Esophagus mucosa (tissue), 1 donor: Measurements from ENCODE around the gene ZFP1. TPM values are rescaled to one million over a fixed set of nuclear protein-coding genes. Genes with fewer than 3 reads are reported as not detected.
"Not testable (repeated sequence)": the region's sequence is repeated elsewhere in the genome, so short reads cannot be mapped to it uniquely, and the experiment has no call there.

Experiments
- ATAC-seq: fragments of 200-7000 bp; cut with Tn5 transposase; one replicate; pipeline ENCODE4 v1.9.1; 2020
- total RNA-seq: library from RNA; stranded (reverse); gene quantifications from one replicate; pipeline ENCODE4 v1.2.4, GENCODE V29; 2023
- donor health status: DM: yes; HTN: yes; CAD: no.

ZFP1 gene
- total RNA-seq, 1 donor from 2014 or later = 4.3 TPM

DNA sequence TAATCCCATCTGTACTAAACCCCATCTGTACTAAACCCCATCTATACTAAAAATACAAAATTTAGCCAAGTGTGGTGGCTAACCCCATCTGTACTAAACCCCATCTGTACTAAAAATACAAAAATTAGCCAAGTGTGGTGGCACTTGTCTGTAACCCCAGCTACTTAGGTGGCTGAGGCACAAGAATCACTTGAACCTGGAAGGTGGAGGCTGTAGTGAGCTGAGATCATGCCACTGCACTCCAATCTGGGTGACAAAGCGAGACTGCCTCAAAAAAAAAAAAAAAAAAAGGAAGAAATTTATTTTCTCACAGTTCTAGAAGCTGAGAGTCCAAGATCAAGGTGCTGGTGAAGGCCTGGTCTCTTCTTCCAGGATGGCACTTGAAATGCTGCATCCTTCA is 12.1 kb downstream of the ZFP1 start:
- ATAC-seq = no peak

DNA sequence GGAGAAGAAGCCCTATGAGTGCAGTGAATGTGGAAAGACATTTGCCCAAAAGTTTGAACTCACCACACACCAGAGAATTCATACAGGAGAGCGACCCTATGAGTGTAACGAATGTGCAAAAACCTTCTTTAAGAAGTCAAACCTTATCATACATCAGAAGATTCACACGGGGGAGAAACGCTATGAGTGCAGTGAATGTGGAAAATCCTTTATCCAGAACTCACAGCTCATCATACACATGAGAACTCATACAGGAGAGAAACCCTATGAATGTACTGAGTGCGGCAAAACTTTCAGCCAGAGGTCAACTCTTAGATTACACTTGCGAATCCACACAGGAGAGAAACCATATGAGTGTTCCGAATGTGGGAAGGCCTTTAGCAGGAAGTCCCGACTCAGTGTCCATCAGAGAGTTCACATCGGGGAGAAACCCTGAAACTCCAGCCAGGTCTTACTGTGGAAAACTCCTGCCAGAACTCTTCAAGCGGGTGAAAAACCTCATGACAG is 21.6 kb downstream of the ZFP1 start:
- no peak for ATAC-seq

DNA sequence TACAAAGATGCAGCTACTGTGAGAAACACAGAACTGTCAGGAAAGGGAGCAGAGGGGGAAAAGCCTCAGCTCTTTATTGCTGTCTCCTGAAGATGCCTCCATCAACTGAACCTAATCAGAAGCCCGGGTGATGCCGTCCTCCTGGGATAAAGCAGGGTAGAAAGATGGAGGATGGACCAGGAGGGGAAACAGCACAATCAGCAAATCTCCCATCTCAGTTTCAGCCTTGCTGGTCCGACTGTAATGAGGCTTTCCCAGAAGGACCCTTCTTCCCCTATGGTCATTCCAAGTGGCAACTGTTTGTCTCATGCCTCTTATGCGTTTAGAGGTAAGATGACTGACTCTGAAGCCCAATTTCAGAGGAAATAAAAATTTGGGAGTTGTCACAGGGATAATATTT is 24.3 kb downstream of the ZFP1 start:
- no peak for ATAC-seq

DNA sequence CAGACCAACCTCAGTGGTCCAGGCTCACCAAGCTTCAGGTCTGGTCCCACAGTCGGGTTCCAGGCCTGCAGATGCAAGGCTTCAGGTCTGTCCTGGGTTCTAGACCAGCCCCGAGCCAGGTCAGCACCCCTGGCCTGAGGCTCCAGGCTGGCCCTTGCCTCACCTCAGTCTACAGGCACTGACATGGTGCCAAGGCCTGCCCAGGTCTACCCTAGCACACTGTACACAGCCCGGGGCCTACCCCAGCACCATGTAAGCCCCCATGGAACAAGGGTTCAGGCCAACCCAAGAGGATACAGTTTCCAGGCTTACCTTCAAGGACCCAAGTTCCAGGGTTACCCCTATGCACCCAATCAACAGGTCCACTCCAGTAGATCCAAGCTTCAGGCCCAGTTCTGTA is 26.8 kb downstream of the ZFP1 start:
- ATAC-seq = peak; percentile 15

DNA sequence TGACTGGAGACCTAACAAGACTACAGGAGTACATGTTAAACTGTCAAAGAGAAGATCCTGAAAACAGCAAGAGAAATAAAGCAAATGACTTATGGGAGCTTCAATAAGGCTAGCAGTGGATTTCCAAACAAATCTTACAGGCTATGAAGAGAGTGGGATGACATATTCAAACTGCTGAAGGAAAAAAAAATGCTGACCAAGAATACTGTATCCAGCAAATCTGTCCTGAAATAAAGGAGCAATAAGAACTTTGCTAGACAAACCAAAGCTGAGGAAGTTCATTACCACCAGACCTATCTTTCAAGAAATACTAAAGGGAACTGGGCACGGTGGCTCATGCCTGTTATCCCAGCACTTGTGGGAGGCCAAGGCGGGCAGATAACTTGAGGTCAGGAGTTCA is 28.6 kb downstream of the ZFP1 start:
- ATAC-seq = no peak

DNA sequence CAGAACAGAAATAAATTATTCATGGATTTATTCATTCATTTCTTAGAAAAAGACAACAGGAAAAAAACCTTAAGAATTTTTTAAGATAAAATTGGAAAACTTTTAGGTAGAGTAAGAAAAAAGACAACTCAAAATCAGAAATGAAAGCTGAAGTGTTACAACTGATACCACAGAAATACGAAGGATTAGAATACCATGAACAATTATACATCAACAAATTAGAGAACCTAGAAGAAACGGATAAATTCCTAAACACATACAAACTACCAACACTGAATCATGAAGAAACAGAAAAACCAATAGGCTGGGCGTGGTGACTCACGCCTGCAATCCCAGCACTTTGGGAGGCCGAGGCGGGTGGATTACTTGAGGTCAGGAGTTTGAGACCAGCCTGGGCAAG is 30.9 kb downstream of the ZFP1 start:
- ATAC-seq = no peak

DNA sequence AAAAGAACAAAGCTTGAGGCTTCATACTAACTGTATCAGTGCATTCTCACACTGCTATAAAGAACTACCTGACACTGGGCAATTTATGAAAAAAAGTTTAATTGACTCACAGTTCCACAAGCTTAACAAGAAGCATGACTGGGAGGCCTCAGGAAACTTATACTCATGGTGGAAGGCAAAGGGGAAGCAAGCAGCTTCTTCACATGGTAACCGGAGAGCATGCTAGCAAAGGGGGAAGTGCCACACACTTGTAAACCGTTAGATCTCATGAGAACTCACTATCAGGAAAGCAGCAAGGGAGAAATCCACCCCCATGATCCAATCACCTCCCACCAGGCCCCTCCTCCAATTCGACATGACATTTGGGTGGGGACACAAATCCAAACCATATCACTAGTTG is 33.3 kb downstream of the ZFP1 start:
- no peak for ATAC-seq

DNA sequence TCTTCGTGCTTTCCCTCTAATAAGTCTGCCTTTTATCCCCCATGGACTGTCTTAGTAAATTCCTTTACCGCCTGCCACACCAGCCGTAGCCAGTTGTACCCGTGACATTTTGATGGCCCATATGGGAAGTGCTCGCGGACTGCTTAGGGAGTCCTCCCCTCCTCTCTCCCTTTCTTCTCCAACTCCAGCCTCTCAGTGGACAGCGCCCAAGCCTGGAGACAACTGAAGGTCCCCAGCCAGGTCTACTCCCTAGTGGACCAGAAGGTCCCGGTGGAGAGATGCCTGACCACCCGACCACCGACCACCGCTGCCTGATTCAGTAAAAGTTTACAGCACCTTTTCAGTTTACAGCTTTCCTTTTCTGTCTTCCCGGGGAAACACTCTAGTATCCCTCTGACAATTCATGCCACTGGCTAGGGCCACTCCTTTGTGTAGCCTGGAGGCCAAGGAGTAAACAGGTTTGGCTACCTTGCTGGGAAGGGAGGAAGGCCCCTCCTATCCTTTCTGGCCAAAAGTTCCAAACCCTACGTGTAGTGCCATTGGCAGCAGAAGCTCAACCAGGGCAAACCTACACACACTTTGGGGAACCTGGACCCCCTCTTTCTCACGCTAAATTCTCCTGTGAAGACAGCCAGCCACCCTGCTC is 40.6 kb downstream of the ZFP1 start:
- peak; percentile 61 for ATAC-seq

DNA sequence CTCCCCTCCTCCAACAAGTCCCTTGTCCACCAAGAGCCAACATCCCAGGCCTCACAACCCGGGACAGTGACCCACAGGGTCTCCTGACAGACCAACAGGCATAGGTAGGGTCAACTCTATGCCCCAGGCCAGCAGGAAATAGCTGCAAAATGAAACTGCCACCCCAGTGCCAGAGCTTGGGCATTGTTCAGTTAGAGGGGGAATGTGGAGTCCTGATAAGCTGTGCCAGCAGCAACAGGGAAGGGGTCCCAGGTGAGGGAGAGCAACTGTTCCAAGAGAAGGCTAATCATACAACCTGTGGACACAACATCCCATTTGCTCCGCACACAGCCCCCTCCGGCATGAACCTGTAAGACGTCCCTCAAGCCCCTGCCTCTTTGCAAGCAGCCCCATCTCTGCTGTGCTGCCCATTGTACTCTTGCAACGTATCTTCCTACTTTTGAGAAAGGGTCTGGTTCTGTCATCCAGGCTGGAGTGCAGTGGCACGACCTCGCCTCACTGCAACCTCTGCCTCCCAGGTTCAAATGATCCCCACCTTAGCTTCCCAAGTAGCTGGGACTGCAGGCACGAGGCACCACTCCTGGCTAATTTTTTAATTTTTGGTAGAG is 41.4 kb downstream of the ZFP1 start:
- ATAC-seq = no peak

DNA sequence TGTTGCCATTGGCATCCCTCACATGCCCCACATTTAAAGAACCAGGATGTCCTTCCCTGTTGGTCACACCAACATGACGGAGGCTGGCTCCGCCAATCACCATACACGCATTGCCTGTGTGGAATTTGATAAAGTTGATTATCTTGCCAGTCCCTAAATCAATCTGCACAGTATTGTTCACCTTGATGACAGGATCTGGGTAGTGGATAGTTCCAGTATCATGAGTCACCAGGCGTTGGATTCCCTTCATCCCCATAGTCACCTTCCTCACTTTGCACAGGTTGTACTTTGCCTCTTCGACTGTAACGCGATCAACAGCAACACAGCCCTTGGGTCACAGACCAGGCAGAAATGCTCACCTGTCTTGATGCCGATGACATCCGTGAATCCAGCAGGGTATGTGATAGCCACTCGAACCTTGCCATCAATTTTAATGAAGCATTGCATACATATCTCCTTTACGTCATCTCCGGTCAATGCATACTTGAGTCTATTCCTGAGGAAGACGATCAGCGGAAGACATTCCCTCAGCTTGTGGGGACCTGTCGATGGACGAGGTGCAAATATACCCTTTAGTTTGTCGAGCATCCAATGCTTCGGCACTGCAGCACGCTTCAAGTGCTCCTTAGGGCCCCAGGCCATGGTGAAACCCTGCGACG is 44.4 kb downstream of the ZFP1 start:
- peak; percentile 53 for ATAC-seq

DNA sequence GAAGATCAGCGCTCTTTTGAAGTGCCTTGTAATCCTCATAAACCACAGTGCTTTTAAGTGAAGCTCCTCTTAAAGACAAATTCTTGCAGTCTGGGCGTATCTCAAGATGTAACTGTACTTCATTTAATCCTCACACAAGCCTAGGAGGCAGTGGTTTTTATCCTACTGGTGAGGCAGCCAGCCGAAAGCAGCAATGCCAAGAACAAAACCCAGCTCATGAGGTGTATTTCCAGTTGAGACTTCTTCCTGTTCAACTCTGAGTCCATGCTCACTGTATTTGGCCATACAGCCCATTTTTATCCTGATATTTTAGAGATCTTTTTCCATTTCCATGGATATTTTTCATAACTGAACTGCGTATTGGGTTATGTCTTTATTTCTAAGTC is 44.9 kb downstream of the ZFP1 start:
- ATAC-seq = peak; percentile 41

DNA sequence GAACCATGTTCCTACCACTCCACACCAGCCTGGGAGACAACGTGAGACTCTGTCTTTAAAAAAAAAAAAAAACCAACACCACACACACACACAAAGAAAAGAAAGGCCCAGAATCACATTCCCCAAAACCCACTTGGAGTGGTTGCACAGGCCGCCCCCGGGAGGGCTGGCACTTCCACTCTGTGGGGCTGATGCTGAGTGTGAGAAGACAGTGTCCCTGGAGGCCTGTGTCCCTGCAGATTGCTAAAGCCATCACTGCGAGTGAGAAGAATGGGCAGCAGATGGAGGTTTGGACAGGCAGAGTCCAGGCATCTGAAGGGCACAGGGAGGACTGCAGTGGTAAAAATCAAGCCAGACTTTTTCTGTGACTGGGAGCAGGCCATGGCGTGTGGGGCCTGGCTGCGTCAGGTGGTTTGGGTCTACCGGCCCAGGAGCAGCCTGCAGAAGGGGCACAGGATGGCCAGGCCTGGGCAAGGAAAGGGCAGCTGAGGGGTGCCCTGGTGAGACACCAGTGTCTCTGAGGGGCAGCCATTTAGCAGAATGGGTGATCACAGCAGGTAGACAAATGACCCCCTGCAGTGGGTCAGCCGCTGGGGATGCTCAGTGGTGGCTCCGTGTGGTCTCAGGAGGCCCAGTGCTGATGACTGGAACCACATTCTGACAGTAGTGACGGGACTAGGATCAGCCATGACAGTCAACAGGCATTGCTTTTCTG is 45.6 kb downstream of the ZFP1 start:
- no peak for ATAC-seq

DNA sequence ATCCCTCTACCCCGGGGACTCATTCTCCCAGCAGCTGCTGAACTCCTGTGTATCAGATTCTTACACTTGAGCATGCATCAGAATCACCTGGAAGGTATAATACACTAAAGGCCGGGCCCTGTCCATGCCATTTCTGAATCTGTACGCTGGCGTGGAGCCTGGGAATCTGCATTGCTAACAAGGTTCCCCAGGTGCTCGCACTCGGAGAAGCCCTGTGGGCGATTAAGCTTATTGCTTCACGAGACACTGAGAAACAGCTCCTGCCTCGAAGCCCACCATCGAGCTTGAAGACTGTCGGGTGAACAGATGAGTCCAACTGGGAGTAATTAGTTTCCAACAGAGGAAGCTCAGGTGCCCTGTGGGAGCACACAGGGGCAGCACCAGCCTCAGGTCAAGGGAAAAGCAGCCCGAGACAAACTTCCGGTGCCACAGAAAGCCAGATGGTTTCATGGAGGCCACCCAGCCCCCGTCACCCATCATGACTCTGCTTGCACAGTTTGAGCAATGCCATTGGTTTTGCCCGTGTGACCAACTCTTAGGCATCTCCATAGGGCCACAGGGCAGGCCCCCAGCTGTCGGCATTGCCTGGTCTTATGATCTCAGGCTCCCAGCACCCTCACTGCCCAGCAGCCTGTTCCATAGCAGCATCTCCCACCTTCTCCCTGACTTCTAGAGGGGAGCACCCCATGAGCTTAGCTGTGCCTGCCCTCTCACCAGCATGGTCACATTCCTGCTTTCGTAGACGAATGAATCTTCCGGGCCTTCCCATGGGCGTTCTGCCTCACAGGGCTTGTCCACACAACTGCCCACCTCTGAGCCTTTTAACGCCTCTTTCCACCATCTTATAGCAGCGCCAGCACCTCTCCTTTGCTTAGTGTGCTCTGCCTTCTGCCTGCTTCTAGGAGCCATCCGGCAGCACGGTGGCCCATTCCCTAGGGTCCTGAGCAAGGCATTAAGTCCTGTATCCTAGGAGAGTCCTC is 47.8 kb downstream of the ZFP1 start:
- ATAC-seq = no peak

DNA sequence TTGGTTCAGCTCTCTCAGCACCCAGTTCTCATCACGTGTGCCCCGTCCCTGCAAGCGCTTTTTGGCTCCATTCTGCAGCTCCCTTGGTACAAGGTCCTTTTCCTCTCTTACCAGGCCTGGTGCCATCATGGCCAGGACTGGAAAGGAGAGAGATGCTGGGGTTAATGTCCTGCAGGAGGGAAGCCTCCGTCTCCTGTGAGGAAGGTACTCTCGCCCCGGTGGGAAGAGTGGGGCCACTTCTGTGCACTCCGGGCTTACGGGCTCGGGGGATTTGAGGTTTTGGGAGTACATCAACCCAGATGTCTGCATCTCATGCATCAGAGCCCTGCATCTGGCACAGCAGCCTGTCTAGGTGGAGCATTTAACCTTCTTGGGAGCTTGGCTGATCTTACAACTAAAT is 48.5 kb downstream of the ZFP1 start:
- no peak for ATAC-seq

DNA sequence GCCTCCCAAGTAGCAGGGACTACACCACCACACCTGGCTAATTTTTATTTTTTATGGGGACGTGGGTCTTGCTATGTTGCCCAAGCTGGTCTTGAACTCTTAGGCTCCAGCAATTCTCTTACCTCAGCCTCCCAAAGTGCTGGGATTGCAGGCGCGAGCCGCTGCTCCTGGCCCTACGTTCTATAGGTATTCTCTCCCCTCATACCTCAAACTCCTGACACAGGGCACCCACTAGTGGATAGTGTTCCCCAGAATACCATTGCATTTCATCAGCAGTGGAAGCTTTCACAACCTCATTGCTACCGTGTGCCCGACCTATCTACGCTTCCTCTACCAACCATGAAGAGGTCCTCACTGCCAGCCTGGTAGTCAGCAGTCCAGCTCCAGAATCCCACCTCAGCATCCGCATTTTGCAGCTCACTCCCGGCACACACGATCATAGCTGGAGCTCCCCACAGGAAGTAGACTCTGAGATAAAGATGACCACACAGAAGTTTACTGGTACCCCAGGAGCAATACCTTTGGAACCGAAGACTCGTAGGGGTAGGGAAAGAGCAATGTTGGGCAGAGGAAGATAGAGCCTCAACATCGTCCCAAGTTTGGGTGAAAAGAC is 49.3 kb downstream of the ZFP1 start:
- no peak for ATAC-seq

DNA sequence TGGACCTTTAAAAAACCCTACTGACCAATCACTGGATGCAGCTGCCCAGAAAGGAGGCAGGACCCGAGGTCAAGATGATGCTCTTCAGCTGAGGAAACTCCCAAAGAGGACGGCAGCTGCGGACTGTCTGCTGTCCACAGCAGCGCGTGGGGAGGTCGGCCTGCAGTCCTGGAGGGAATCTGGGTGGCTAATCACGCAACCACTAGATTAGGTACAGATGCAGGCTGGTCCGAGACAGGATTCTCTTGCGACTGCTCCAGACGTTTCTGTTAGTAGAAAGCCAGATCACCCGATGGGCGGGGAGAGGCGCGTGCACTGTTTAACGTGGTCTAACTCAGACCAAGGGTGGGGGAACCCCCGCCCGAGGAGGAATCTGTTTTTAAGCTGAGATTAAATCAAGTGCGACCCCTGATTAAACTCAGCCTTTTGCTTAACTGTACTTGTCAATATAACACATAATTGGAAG is 49.8 kb downstream of the ZFP1 start:
- no peak for ATAC-seq

DNA sequence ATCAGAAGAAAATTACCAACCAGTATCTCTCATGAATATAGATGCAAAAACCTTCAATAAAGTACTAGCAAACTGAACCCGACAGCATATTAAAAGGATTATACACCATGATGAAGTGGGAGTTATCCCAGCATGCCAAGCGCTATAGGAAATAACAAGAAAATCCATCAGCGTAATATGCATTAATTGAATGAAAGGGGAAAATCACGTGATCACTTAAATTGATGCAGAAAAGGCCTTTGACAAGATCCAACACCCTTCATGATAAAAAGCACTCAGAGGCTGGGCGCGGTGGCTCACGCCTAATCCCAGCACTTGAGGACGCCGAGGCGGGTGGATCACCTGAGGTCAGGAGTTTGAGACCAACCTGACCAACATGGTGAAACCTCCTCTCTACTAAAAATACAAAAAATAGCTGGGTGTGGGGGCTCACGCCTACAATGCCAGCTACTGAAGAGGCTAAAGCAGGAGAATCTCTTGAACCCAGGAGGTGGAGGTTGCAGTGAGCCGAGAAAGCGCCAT is 53.8 kb downstream of the ZFP1 start:
- ATAC-seq = no peak

DNA sequence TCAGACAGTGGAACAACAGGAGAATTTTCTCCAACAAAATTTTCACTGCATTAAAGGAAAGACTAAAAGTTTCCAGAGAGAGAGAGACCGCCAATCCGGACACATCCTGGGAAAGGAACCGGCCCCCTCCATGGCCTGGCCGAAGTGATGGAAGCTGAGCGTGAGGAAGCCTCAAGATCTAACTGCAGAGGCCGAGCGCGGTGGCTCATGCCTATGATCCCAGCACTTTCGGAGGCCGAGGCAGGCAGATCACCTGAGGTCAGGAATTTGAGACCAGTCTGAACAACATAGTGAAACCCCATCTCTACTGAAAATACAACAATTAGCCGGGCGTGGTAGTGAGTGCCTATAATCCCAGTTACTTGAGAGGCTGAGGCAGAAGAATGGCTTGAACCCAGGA is 54.8 kb downstream of the ZFP1 start:
- ATAC-seq = no peak

DNA sequence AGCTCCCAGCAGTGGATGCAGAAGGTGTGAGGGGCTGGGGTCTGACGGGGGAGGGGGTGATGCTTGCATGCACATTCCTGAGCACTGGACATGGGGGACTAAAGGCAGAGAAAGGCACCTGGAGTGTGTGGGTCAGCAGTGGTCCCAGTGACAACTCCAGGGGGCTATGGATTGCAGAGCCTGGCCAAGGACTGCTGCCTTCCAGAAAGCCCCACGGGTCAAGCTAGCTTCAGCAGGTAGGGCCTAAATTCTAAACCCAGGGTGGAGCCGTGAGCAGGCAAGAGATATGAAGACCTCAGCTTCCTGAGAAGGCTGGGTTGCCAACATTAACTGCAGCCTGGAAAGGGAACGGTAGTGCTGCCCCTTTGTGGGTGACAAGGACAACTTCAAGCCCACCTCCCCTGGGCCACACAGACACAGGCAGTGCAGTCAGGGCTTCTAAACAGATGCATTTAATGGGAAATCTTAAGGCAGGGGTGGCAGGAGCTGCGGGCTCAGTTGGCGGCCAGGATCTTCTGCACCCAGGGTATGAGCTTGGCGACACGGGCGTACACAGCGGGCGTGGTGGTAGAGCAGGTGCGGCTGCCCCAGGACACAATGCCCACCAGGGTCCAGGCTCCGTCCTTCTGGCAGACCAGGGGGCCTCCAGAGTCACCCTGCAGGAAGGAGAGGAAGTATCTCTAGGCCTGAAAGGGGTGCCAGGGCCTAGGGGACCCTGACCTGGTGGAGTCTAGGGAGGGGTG is 55.5 kb downstream of the ZFP1 start:
- no peak for ATAC-seq

DNA sequence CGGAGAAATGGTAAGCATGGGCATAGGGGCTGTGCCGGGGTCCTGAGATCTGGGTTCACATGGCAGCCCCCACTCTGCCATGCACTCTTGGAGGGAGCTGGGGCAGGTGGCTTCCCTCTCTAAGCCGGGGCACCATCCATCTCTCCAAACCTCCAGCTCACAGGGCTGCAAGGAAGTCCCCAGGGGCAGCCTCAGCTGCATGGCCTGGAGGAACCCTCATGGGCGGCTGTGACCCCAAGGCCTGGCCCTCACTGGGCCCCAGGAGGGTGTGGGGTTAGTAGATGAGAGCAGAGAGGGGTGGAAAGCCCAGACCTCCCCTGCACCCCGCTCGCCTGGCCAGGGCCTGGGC is 56.1 kb downstream of the ZFP1 start:
- no peak for ATAC-seq

DNA sequence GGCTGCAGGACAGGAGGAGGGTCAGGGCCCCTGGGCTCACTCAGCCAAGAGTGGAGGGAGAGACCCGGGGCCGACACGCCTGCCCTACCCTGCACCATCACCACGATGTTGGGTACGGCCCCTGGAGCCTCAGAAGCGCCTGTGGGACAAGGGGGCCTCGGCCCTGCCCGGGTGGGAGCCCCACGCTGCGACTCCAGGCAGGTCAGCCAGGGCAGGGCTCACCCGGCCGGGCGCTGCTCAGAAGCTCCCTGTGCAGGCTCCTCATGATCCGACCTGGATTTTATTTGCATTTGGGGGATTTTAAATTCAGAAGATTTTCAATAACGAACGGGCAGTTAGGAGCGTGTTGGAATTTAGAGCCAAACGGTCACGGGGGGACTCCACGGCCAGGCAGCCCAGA is 56.6 kb downstream of the ZFP1 start:
- not testable (repeated sequence) for ATAC-seq
